Keratinocyte (primary cell): Measurements from ENCODE around the gene EEF1AKMT1. TPM values are rescaled to one million over a fixed set of nuclear protein-coding genes. Genes with fewer than 3 reads are reported as not detected.

Experiments
- DNase-seq: peaks from one replicate; pipeline ENCODE4 v3.0.0-alpha.2; 2011; ENCODE audit warnings: low read depth, missing footprints, low spot score
- FAIRE-seq: peaks from 2 replicates; lab custom pipeline; 2011; peaks lifted over from hg19 to GRCh38; lab: Jason Lieb, UNC
- H2AFZ ChIP-seq: 2 replicates; pipeline ENCODE4 v1.6.0; 2012; ENCODE audit warnings: low read length, control low read depth, inconsistent platforms; ENCODE audit not compliant: control insufficient read depth
- H3K27ac ChIP-seq: 2 replicates; pipeline ENCODE4 v1.5.1; 2011; ENCODE audit warnings: low read length; ENCODE audit not compliant: control insufficient read depth, insufficient read depth
- H3K27me3 ChIP-seq: 3 replicates; pipeline ENCODE4 v1.6.0; 2011; ENCODE audit warnings: low read length; ENCODE audit not compliant: control insufficient read depth, insufficient read depth; ENCODE audit errors: extremely low read depth
- H3K36me3 ChIP-seq, 2 experiments: 2 replicates in 1 of 2; 3 replicates in 1 of 2; pipeline ENCODE4 v1.5.1; 2011; ENCODE audit warnings: low read length in 2 of 2, mild to moderate bottlenecking in 1 of 2; ENCODE audit not compliant: control insufficient read depth in 2 of 2, insufficient read depth in 2 of 2; ENCODE audit errors: extremely low read depth in 1 of 2
- H3K4me1 ChIP-seq: 3 replicates; pipeline ENCODE4 v1.5.1; 2011; ENCODE audit warnings: low read length; ENCODE audit not compliant: control insufficient read depth, insufficient read depth; ENCODE audit errors: extremely low read depth
- H3K4me2 ChIP-seq: 3 replicates; pipeline ENCODE4 v1.6.0; 2011; ENCODE audit warnings: low read depth, low read length; ENCODE audit not compliant: control insufficient read depth, insufficient read depth; ENCODE audit errors: extremely low read depth
- H3K4me3 ChIP-seq, 3 experiments: fragments of 200-600 bp in 1 of 3; sonication (generic) in 1 of 3; 2 replicates in 2 of 3; 3 replicates in 1 of 3; pipeline ENCODE4 v1.5.1; 2011 to 2016; ENCODE audit warnings: low read length in 3 of 3, mild to moderate bottlenecking in 3 of 3, control low read depth in 2 of 3, inconsistent platforms in 1 of 3, low read depth in 1 of 3, mixed read lengths in 1 of 3, mixed run types in 1 of 3, moderate library complexity in 1 of 3; ENCODE audit not compliant: control insufficient read depth in 2 of 3, insufficient read depth in 2 of 3; ENCODE audit errors: extremely low read depth in 1 of 3
- H3K79me2 ChIP-seq: 2 replicates; pipeline ENCODE4 v1.6.0; 2012; ENCODE audit warnings: low read length; ENCODE audit not compliant: control insufficient read depth, insufficient read depth
- H3K9ac ChIP-seq: 3 replicates; pipeline ENCODE4 v1.6.0; 2011; ENCODE audit warnings: low read length; ENCODE audit not compliant: control insufficient read depth, insufficient read depth; ENCODE audit errors: extremely low read depth
- H3K9me1 ChIP-seq: 3 replicates; pipeline ENCODE4 v1.6.0; 2011; ENCODE audit warnings: low read length; ENCODE audit not compliant: control insufficient read depth, insufficient read depth; ENCODE audit errors: extremely low read depth
- H3K9me3 ChIP-seq: 2 replicates; pipeline ENCODE4 v1.5.1; 2012; ENCODE audit warnings: low read depth, low read length; ENCODE audit not compliant: control insufficient read depth
- H4K20me1 ChIP-seq: 3 replicates; pipeline ENCODE4 v1.6.0; 2011; ENCODE audit warnings: low read length; ENCODE audit not compliant: control insufficient read depth, insufficient read depth; ENCODE audit errors: extremely low read depth
- CTCF ChIP-seq, 3 experiments: IDR thresholded peaks in 1 of 3; conservative IDR thresholded peaks in 1 of 3; optimal IDR thresholded peaks in 1 of 3; 2 replicates in 2 of 3; 3 replicates in 1 of 3; pipeline versions ENCODE3 to v1.5.1; 2011; ENCODE audit warnings: low read length in 3 of 3, mild to moderate bottlenecking in 3 of 3, moderate library complexity in 2 of 3, control low read depth in 1 of 3, inconsistent platforms in 1 of 3; ENCODE audit not compliant: insufficient read depth in 2 of 3; ENCODE audit errors: extremely low read depth in 1 of 3
- EZH2 ChIP-seq: IDR thresholded peaks from one replicate; pipeline ENCODE4 v1.6.1; 2012; ENCODE audit warnings: inconsistent platforms, mild to moderate bottlenecking, low read length, moderate library complexity
- dilution Hi-C: fragments of 300-500 bp; cut with MboI; formaldehyde crosslinking; loops from one replicate; pipeline ENCODE4 v1.7.0; 2020; ENCODE audit warnings: low sequenced_read_pairs; ENCODE audit not compliant: extremely low pct_ligation_motif_present
- polyA plus RNA-seq, 5 experiments: library from polyadenylated mRNA; depleted of rRNA in 3 of 5; stranded (reverse) in 3 of 5; stranded (forward) in 1 of 5; unstranded in 1 of 5; fragments of >200 nt; gene quantifications; 1 replicate in 1 of 5; 2 replicates in 3 of 5; 3 replicates in 1 of 5; pipeline versions ENCODE4 v1.2.1 to v1.2.3, GENCODE V29; 2011 to 2012; ENCODE audit warnings: missing spikeins in 2 of 5, low read depth in 1 of 5, low replicate concordance in 1 of 5

The EEF1AKMT1 gene
- polyA plus RNA-seq, 1 donor (not counting 4 experiments of a cell fraction or from before 2014, with no cell fraction given) = 10.1 TPM

GRCh38 chr13:20760872-20761271, 12.9 kb downstream of the EEF1AKMT1 start:
- Histone ChIP-seq H3K9me3 (no peaks in the 10 kb centered on the region), H3K9ac (no peak overlapping the region), H3K36me3 (no peaks in the 10 kb centered on the region), H3K9me1 (no peaks in the 10 kb centered on the region), H3K79me2 (no peaks in the 10 kb centered on the region), H3K4me2 (no peak overlapping the region), H2AFZ (no peak overlapping the region), H3K27me3 (no peaks in the 10 kb centered on the region), H3K27ac (no peak overlapping the region), H3K4me1 (no peaks in the 10 kb centered on the region), H4K20me1 (no peaks in the 10 kb centered on the region), H3K4me3 (no peak overlapping the region)
- DNase-seq = no peak
- no peak for FAIRE-seq
- dilution Hi-C loops = no loop called here
- TF ChIP-seq EZH2 (no peak), CTCF (optimal IDR thresholded peaks at IDR 0.05 in 1 of 3, IDR thresholded peaks at IDR 0.05 in 1 of 3, conservative IDR thresholded peaks at IDR 0.05 in 1 of 3; ENCODE audit: extremely low read depth in 1 of 3, insufficient read depth in 2 of 3, low read length in 3 of 3) (no peak)

GRCh38 chr13:20754009-20754408, 19.8 kb downstream of the EEF1AKMT1 start:
- dilution Hi-C loops = no loop called here
- H3K9me3 ChIP-seq = peaks cover 2% of the 10 kb centered on the region
- H3K79me2 ChIP-seq = no peaks in the 10 kb centered on the region
- H3K4me1 ChIP-seq = no peaks in the 10 kb centered on the region
- no peak overlapping the region for H3K27ac ChIP-seq
- H2AFZ ChIP-seq = no peak overlapping the region
- H3K27me3 ChIP-seq = no peaks in the 10 kb centered on the region
- H3K9ac ChIP-seq = no peak overlapping the region
- DNase-seq = no peak
- H3K4me2 ChIP-seq = no peak overlapping the region
- H3K36me3 ChIP-seq = no peaks in the 10 kb centered on the region
- H3K9me1 ChIP-seq = no peaks in the 10 kb centered on the region
- H3K4me3 ChIP-seq = no peak overlapping the region
- TF ChIP-seq EZH2 (no peak), CTCF (optimal IDR thresholded peaks at IDR 0.05 in 1 of 3, IDR thresholded peaks at IDR 0.05 in 1 of 3, conservative IDR thresholded peaks at IDR 0.05 in 1 of 3; ENCODE audit: extremely low read depth in 1 of 3, insufficient read depth in 2 of 3, low read length in 3 of 3) (no peak)
- no peaks in the 10 kb centered on the region for H4K20me1 ChIP-seq
- FAIRE-seq = no peak
